SK-N-SH (cell line): ENCODE results near the gene ASIC3. TPM values are rescaled to one million over a fixed set of nuclear protein-coding genes. Genes with fewer than 3 reads are reported as not detected.

Experiments used
- CTCF ChIA-PET: fragments of 300-600, 350-600 bp; formaldehyde crosslinking; extraction: SDS; loops from one replicate; lab custom pipeline; 2021; lab: Yijun Ruan, JAX
- POLR2A ChIA-PET: fragments of 350-600 bp; sonication (Branson Sonifier 250); formaldehyde crosslinking; extraction: SDS; loops from one replicate; lab custom pipeline; 2020; ENCODE audit warnings: antibody characterized with exemption, inconsistent platforms; lab: Yijun Ruan, JAX
- DNase-seq: peaks from one replicate; pipeline ENCODE4 v3.0.0; 2012
- H2AFZ ChIP-seq: fragments of 200-600 bp; sonication (generic); 2 replicates; pipeline ENCODE4 v1.8.1; 2016; ENCODE audit warnings: antibody characterized with exemption, mild to moderate bottlenecking, low read depth
- H3F3A ChIP-seq: fragments of 200-600 bp; sonication (generic); replicated peaks from 2 replicates; pipeline ENCODE3; 2016; ENCODE audit warnings: antibody characterized with exemption, mild to moderate bottlenecking; ENCODE audit not compliant: insufficient read depth
- H3K27ac ChIP-seq, 2 experiments: fragments of 200-500 bp in 1 of 2; fragments of 200-600 bp in 1 of 2; sonication (Bioruptor generic) in 1 of 2; sonication (generic), shearing (Covaris generic) in 1 of 2; 2 replicates each; pipeline versions ENCODE4 v1.5.1 to v1.6.1; 2014 to 2016; ENCODE audit warnings: low read depth in 2 of 2, inconsistent platforms in 1 of 2, low read length in 1 of 2, mild to moderate bottlenecking in 1 of 2, mixed read lengths in 1 of 2
- H3K27me3 ChIP-seq: fragments of 200-600 bp; sonication (generic), shearing (Covaris generic); 2 replicates; pipeline ENCODE4 v1.6.1; 2016; ENCODE audit warnings: mixed run types; ENCODE audit not compliant: insufficient read depth
- H3K36me3 ChIP-seq, 2 experiments: fragments of 200-500 bp in 1 of 2; fragments of 200-600 bp in 1 of 2; sonication (Bioruptor generic) in 1 of 2; sonication (generic) in 1 of 2; replicated peaks in 1 of 2; 2 replicates each; pipeline versions ENCODE3 to v1.5.1; 2014 to 2016; ENCODE audit warnings: low read length in 1 of 2, mild to moderate bottlenecking in 1 of 2; ENCODE audit not compliant: insufficient read depth in 2 of 2, control insufficient read depth in 1 of 2
- H3K4me1 ChIP-seq, 2 experiments: fragments of 200-500 bp in 1 of 2; fragments of 200-600 bp in 1 of 2; sonication (Bioruptor generic) in 1 of 2; sonication (generic), shearing (Covaris generic) in 1 of 2; 2 replicates each; pipeline versions ENCODE4 v1.5.1 to v1.6.1; 2014 to 2016; ENCODE audit warnings: low read depth in 1 of 2, low read length in 1 of 2, mixed run types in 1 of 2; ENCODE audit not compliant: insufficient read depth in 2 of 2, control insufficient read depth in 1 of 2
- H3K4me2 ChIP-seq: fragments of 200-600 bp; sonication (generic), shearing (Covaris generic); 2 replicates; pipeline ENCODE4 v1.6.1; 2017; ENCODE audit warnings: mixed run types
- H3K4me3 ChIP-seq, 2 experiments: fragments of 200-500 bp in 1 of 2; fragments of 200-600 bp in 1 of 2; sonication (Bioruptor generic) in 1 of 2; sonication (generic), shearing (Covaris generic) in 1 of 2; 2 replicates each; pipeline versions ENCODE4 v1.5.1 to v1.8.1; 2014 to 2016; ENCODE audit warnings: low read depth in 2 of 2, inconsistent platforms in 1 of 2, low read length in 1 of 2, mild to moderate bottlenecking in 1 of 2, mixed read lengths in 1 of 2, moderate library complexity in 1 of 2
- H3K79me2 ChIP-seq: fragments of 200-600 bp; sonication (generic); 2 replicates; pipeline ENCODE4 v1.8.1; 2017; ENCODE audit warnings: mild to moderate bottlenecking; ENCODE audit not compliant: insufficient read depth
- H3K9ac ChIP-seq: fragments of 200-600 bp; sonication (generic); 2 replicates; pipeline ENCODE4 v1.6.1; 2017; ENCODE audit warnings: mixed run types
- H3K9me2 ChIP-seq: fragments of 200-600 bp; sonication (generic); 2 replicates; pipeline ENCODE4 v1.6.1; 2017; ENCODE audit warnings: mixed run types
- H3K9me3 ChIP-seq: fragments of 200-600 bp; sonication (generic); 2 replicates; pipeline ENCODE4 v1.6.1; 2017; ENCODE audit warnings: mixed run types, mild to moderate bottlenecking, moderate library complexity
- H4K20me1 ChIP-seq: fragments of 200-600 bp; sonication (generic); 2 replicates; pipeline ENCODE4 v1.6.1; 2017; ENCODE audit warnings: mild to moderate bottlenecking, mixed run types; ENCODE audit not compliant: insufficient read depth
- ELF1 ChIP-seq: IDR thresholded peaks from 2 replicates; pipeline ENCODE4 v1.4.0; 2012
- JUND ChIP-seq: IDR thresholded peaks from 2 replicates; pipeline ENCODE4 v1.4.0; 2012
- MEF2A ChIP-seq: IDR thresholded peaks from 2 replicates; pipeline ENCODE4 v1.4.0; 2012; ENCODE audit warnings: low read depth, borderline replicate concordance
- MXI1 ChIP-seq: IDR thresholded peaks from 2 replicates; pipeline ENCODE4 v1.6.1; 2012; ENCODE audit warnings: mild to moderate bottlenecking, low read depth, low read length, improper control_type of control experiment
- NFIC ChIP-seq: IDR thresholded peaks from 2 replicates; pipeline ENCODE4 v1.4.0; 2012; ENCODE audit warnings: borderline replicate concordance
- NRF1 ChIP-seq: IDR thresholded peaks from 2 replicates; pipeline ENCODE4 v1.6.1; 2012; ENCODE audit warnings: low read depth, mild to moderate bottlenecking, low read length
- POLR2AphosphoS5 ChIP-seq: IDR thresholded peaks from 2 replicates; pipeline ENCODE4 v1.6.1; 2012; ENCODE audit warnings: low read depth, low read length
- RCOR1 ChIP-seq: fragments of 150-350 bp; IDR thresholded peaks from 2 replicates; pipeline ENCODE4 v1.6.1; 2017; ENCODE audit warnings: antibody characterized with exemption, low read length
- REST ChIP-seq: IDR thresholded peaks from 2 replicates; pipeline ENCODE4 v1.6.1; 2012; ENCODE audit warnings: mild to moderate bottlenecking, low read depth, low read length, moderate library complexity
- SMC3 ChIP-seq: IDR thresholded peaks from 2 replicates; pipeline ENCODE4 v1.6.1; 2012; ENCODE audit warnings: low read depth, low read length, improper control_type of control experiment
- TCF12 ChIP-seq: IDR thresholded peaks from 2 replicates; pipeline ENCODE4 v1.4.0; 2012
- YY1 ChIP-seq: IDR thresholded peaks from 2 replicates; pipeline ENCODE4 v1.4.0; 2012; ENCODE audit warnings: low read depth, mild to moderate bottlenecking
- ZBTB33 ChIP-seq: IDR thresholded peaks from 2 replicates; pipeline ENCODE4 v1.4.0; 2012; ENCODE audit warnings: low read depth, borderline replicate concordance
- WGBS: methylation state at CpG from one replicate; pipeline ENCODE4 v1.1.6; 2017; ENCODE audit warnings: low lambda C conversion rate; 5-methylcytosine and 5-hydroxymethylcytosine counted together
- polyA plus RNA-seq, 3 experiments: library from polyadenylated mRNA; depleted of rRNA; stranded (reverse); fragments of >200 nt; gene quantifications; 2 replicates each; pipeline ENCODE4 v1.2.3, GENCODE V29; 2012

The ASIC3 gene
- polyA plus RNA-seq, 1 of the 3 experiments (the other 2 are of a cell fraction) = 4.5 TPM

- no peaks in the 10 kb centered on the region; the same call in 1 of the 2 replicates for H4K20me1 ChIP-seq
- peaks cover 39% of the 10 kb centered on the region for H3F3A ChIP-seq
- DNase-seq = no peak
- H3K9ac ChIP-seq = peak overlapping the region; percentile 96
- ChIA-PET POLR2A (no interaction called here), CTCF (interaction anchor here (1.2 to 21.3 kb wide), 3 partner anchors 15 to 30 kb away, joined by 3 to 474 read pairs (median 46); partner anchors contain the start of genes CDK5 and SLC4A2)
- peaks cover 12 to 58% of the 10 kb centered on the region in 2 experiments for H3K36me3 ChIP-seq
- peaks cover 48% of the 10 kb centered on the region for H3K79me2 ChIP-seq
- peak overlapping the region; percentile 94 to 99 for H3K4me3 ChIP-seq
- H3K9me2 ChIP-seq = no peaks in the 10 kb centered on the region
- no peaks in the 10 kb centered on the region for H3K27me3 ChIP-seq
- 83% methylated on average over 24 of the region's 27 CpGs for WGBS
- H3K4me2 ChIP-seq = peak overlapping the region; percentile 98
- peak overlapping the region; percentile 13 to 78; a peak in 2 of 4 replicates for H3K27ac ChIP-seq
- H3K4me1 ChIP-seq = peaks cover 25 to 41% of the 10 kb centered on the region in 2 experiments
- TF ChIP-seq REST = no peak
- no peak for TF ChIP-seq MEF2A
- TF ChIP-seq ZBTB33 = no peak
- no peak for TF ChIP-seq YY1
- no peak for TF ChIP-seq NRF1
- TF ChIP-seq MXI1 = no peak
- no peak for TF ChIP-seq NFIC
- no peak for TF ChIP-seq ELF1
- TF ChIP-seq JUND = no peak
- no peak; the same call in 1 of the 2 replicates for TF ChIP-seq POLR2AphosphoS5
- TF ChIP-seq RCOR1 = no peak
- no peak for TF ChIP-seq SMC3
- no peak for TF ChIP-seq TCF12
- H2AFZ ChIP-seq = no peak overlapping the region
- H3K9me3 ChIP-seq = no peaks in the 10 kb centered on the region
Observed at GRCh38 chr7:151079199-151079910, 31.0 kb downstream of the ASIC3 start.
